H9 (cell line): ENCODE data around the gene ZNF775. TPM values are rescaled to one million over a fixed set of nuclear protein-coding genes. Genes with fewer than 3 reads are reported as not detected.
A peak's percentile ranks its signal among the peaks of the same experiment; 100 is the strongest.

ENCODE experiments used
- DNase-seq: peaks from one replicate; pipeline ENCODE4 v3.0.0-alpha.2; 2017
- H2AFZ ChIP-seq: one replicate; pipeline ENCODE4 v1.6.1; 2013; ENCODE audit warnings: mild to moderate bottlenecking, low read length, control low read depth, moderate library complexity
- H2AK5ac ChIP-seq: 2 replicates; pipeline ENCODE4 v1.6.1; 2013; ENCODE audit warnings: low read length, control low read depth, mixed read lengths; ENCODE audit not compliant: insufficient read length
- H2BK120ac ChIP-seq: one replicate; pipeline ENCODE4 v1.6.1; 2013; ENCODE audit warnings: low read depth, mild to moderate bottlenecking, low read length, control low read depth, inconsistent platforms; ENCODE audit not compliant: poor library complexity, severe bottlenecking
- H2BK12ac ChIP-seq: 2 replicates; pipeline ENCODE4 v1.6.1; 2013; ENCODE audit warnings: low read length, control low read depth, mixed read lengths, low read depth; ENCODE audit not compliant: insufficient read length
- H2BK15ac ChIP-seq: 2 replicates; pipeline ENCODE4 v1.6.1; 2013; ENCODE audit warnings: low read depth, low read length, control low read depth
- H2BK20ac ChIP-seq: one replicate; pipeline ENCODE4 v1.6.1; 2013; ENCODE audit warnings: low read depth, mild to moderate bottlenecking, low read length, control low read depth, inconsistent platforms; ENCODE audit not compliant: poor library complexity, severe bottlenecking
- H2BK5ac ChIP-seq: 2 replicates; pipeline ENCODE4 v1.6.1; 2013; ENCODE audit warnings: low read length, control low read depth, mixed read lengths; ENCODE audit not compliant: insufficient read length
- H3K14ac ChIP-seq: 2 replicates; pipeline ENCODE4 v1.6.1; 2013; ENCODE audit warnings: low read length, control low read depth; ENCODE audit not compliant: insufficient read depth
- H3K18ac ChIP-seq: 2 replicates; pipeline ENCODE4 v1.6.1; 2013; ENCODE audit warnings: low read depth, mild to moderate bottlenecking, mixed read lengths, low read length, control low read depth; ENCODE audit not compliant: insufficient read length
- H3K23ac ChIP-seq: 2 replicates; pipeline ENCODE4 v1.6.1; 2013; ENCODE audit warnings: low read length, control low read depth, mixed read lengths, low read depth; ENCODE audit not compliant: insufficient read length
- H3K23me2 ChIP-seq: 2 replicates; pipeline ENCODE4 v1.6.1; 2013; ENCODE audit warnings: low read depth, mild to moderate bottlenecking, mixed read lengths, low read length, control low read depth; ENCODE audit not compliant: insufficient read length, poor library complexity, severe bottlenecking
- H3K27ac ChIP-seq: 2 replicates; pipeline ENCODE4 v1.5.1; 2013; ENCODE audit warnings: low read length, control low read depth, mixed read lengths, low read depth; ENCODE audit not compliant: insufficient read length
- H3K27me3 ChIP-seq: 2 replicates; pipeline ENCODE4 v1.6.1; 2013; ENCODE audit warnings: low read length, control low read depth, inconsistent platforms; ENCODE audit not compliant: insufficient read depth
- H3K4ac ChIP-seq: 2 replicates; pipeline ENCODE4 v1.6.1; 2013; ENCODE audit warnings: low read depth, mild to moderate bottlenecking, control low read depth, inconsistent platforms, low read length, moderate library complexity
- H3K4me1 ChIP-seq: 2 replicates; pipeline ENCODE4 v1.6.1; 2013; ENCODE audit warnings: low read length, control low read depth, inconsistent platforms; ENCODE audit not compliant: insufficient read depth
- H3K4me2 ChIP-seq: 2 replicates; pipeline ENCODE4 v1.6.1; 2013; ENCODE audit warnings: low read length, control low read depth, mixed read lengths; ENCODE audit not compliant: insufficient read length, insufficient read depth
- H3K56ac ChIP-seq: 2 replicates; pipeline ENCODE4 v1.6.1; 2013; ENCODE audit warnings: low read depth, mild to moderate bottlenecking, mixed read lengths, low read length, control low read depth; ENCODE audit not compliant: insufficient read length
- H3K79me1 ChIP-seq: 2 replicates; pipeline ENCODE4 v1.6.1; 2013; ENCODE audit warnings: low read depth, mild to moderate bottlenecking, moderate library complexity, low read length, control low read depth, inconsistent platforms; ENCODE audit not compliant: insufficient read depth, poor library complexity, severe bottlenecking
- H3K79me2 ChIP-seq: 2 replicates; pipeline ENCODE4 v1.6.1; 2013; ENCODE audit warnings: low read length, control low read depth, inconsistent platforms; ENCODE audit not compliant: insufficient read depth
- H3K9ac ChIP-seq: 2 replicates; pipeline ENCODE4 v1.6.1; 2013; ENCODE audit warnings: low read length, control low read depth, mixed read lengths; ENCODE audit not compliant: insufficient read length; ENCODE audit errors: extremely low read depth
- H3K9me3 ChIP-seq: one replicate; pipeline ENCODE4 v1.6.1; 2013; ENCODE audit warnings: low read depth, low read length, inconsistent platforms; ENCODE audit not compliant: control insufficient read depth
- H3T11ph ChIP-seq: one replicate; pipeline ENCODE4 v1.6.1; 2013; ENCODE audit warnings: mild to moderate bottlenecking, low read length, control low read depth, inconsistent platforms
- H4K20me1 ChIP-seq: one replicate; pipeline ENCODE4 v1.6.1; 2013; ENCODE audit not compliant: control insufficient read depth, insufficient read length, insufficient read depth
- H4K5ac ChIP-seq: 2 replicates; pipeline ENCODE4 v1.6.1; 2013; ENCODE audit warnings: low read depth, mild to moderate bottlenecking, mixed read lengths, low read length, control low read depth; ENCODE audit not compliant: insufficient read length
- H4K8ac ChIP-seq: replicated peaks from 2 replicates; pipeline ENCODE4 v1.6.1; 2013; ENCODE audit warnings: low read length, control low read depth, mixed read lengths, low read depth; ENCODE audit not compliant: insufficient read length
- H4K91ac ChIP-seq: 2 replicates; pipeline ENCODE4 v1.6.1; 2013; ENCODE audit warnings: low read depth, mild to moderate bottlenecking, moderate library complexity, mixed read lengths, low read length, control low read depth; ENCODE audit not compliant: insufficient read length
- H3K27ac Mint-ChIP-seq, 3 experiments: 2 replicates in 2 of 3; 3 replicates in 1 of 3; pipeline ENCODE4 v1.8.0; 2020 to 2021; ENCODE audit warnings: mixed read lengths in 3 of 3, mild to moderate bottlenecking in 1 of 3, moderate library complexity in 1 of 3
- H3K27me3 Mint-ChIP-seq: 2 replicates; pipeline ENCODE4 v1.8.0; 2021; ENCODE audit warnings: low read depth, mild to moderate bottlenecking, moderate library complexity, mixed read lengths
- H3K36me3 Mint-ChIP-seq, 3 experiments: 2 replicates in 2 of 3; 3 replicates in 1 of 3; pipeline ENCODE4 v1.8.0; 2020 to 2021; ENCODE audit warnings: low read depth in 3 of 3, mixed read lengths in 3 of 3; ENCODE audit not compliant: insufficient read depth in 1 of 3
- H3K4me1 Mint-ChIP-seq, 2 experiments: 2 replicates each; pipeline ENCODE4 v1.8.0; 2020; ENCODE audit warnings: mixed read lengths in 2 of 2
- H3K4me3 Mint-ChIP-seq, 2 experiments: 2 replicates in 1 of 2; 3 replicates in 1 of 2; pipeline ENCODE4 v1.8.0; 2020 to 2021; ENCODE audit warnings: mild to moderate bottlenecking in 2 of 2, mixed read lengths in 2 of 2, moderate library complexity in 1 of 2
- H3K9me3 Mint-ChIP-seq, 2 experiments: 2 replicates in 1 of 2; 3 replicates in 1 of 2; pipeline ENCODE4 v1.8.0; 2020; ENCODE audit warnings: mild to moderate bottlenecking in 2 of 2, mixed read lengths in 2 of 2, moderate library complexity in 1 of 2
- CTCF ChIP-seq: fragments of 200-600 bp; sonication (generic); conservative IDR thresholded peaks from 3 replicates; pipeline ENCODE4 v1.8.0; 2021; ENCODE audit warnings: antibody characterized with exemption, mild to moderate bottlenecking
- WGBS: extraction: QIAGEN DNeasy Blood & Tissue Kit; methylation state at CpG from one replicate; pipeline ENCODE4 v1.1.7; 2013; ENCODE audit warnings: missing lambda C conversion rate, low lambda C conversion rate, mixed read lengths; ENCODE audit not compliant: insufficient read length; ENCODE audit errors: extremely low coverage; 5-methylcytosine and 5-hydroxymethylcytosine counted together
- total RNA-seq: library from RNA; stranded (reverse); gene quantifications from 2 replicates; pipeline ENCODE4 v1.2.1, GENCODE V29; 2021

Gene ZNF775
- total RNA-seq, 1 experiment from 2014 or later = 10.5 TPM

DNA sequence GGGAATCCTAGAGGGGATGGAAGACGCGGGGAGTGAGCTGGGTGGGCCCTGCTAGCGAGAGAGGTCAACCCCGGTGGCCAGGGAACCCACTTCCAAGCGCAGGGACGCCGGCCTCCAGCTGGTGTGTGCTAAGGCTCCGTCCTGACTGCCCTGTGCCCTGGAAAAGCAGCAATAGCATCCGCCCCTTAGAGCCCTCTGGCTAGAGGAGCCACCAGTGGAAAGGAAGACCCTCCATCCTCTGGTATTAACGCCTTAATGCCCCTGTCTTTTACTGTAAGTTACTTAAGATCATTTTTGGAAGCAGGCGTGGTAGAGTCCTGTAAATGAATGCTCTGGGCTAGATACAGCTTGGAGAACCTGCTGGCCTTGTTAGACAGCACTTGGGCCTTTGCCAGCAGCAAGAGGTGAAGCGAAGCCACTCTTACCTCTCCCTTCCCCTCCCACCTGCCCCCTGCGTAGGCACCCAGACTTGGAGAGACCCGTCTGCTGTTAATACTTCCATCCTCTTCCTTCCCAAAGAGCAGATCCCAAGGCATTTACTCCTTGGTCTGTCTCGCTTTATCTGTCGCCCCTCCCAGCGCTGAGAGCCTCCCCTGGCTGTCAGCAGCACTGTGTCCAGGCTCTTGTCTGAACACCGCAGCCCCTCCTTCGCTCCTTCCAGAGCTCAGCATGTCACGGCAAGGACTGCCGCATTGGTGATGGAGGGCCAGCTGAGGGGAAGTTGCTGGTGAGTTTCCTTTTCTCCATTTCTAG lies 5.9 kb upstream of the ZNF775 start:
- Mint-ChIP-seq H3K4me1 (peaks cover 56 to 68% of the 10 kb centered on the region in 2 experiments), H3K36me3 (peaks cover 30 to 54% (median 43%) of the 10 kb centered on the region in 3 experiments; a peak in 6 of 7 replicates), H3K27ac (peak overlapping the region; percentile 62 to 94 (median 92); a peak in 5 of 7 replicates), H3K9me3 (no peaks in the 10 kb centered on the region), H3K4me3 (no peak overlapping the region), H3K27me3 (no peaks in the 10 kb centered on the region; the same call in 1 of the 2 replicates)
- no peak overlapping the region for H3K23ac ChIP-seq
- peak; percentile 34 for DNase-seq
- no peaks in the 10 kb centered on the region for H3K9me3 ChIP-seq
- no peak overlapping the region for H2AK5ac ChIP-seq
- no peak overlapping the region for H4K5ac ChIP-seq
- H3K56ac ChIP-seq = no peak overlapping the region
- H3K9ac ChIP-seq = no peak overlapping the region
- H2BK120ac ChIP-seq = no peak overlapping the region
- H3K4me1 ChIP-seq = peaks cover 12% of the 10 kb centered on the region; the same call in 1 of the 2 replicates
- no peak overlapping the region for H2BK5ac ChIP-seq
- no peaks in the 10 kb centered on the region for H3K27me3 ChIP-seq
- no peak overlapping the region for H3K4me2 ChIP-seq
- H3K14ac ChIP-seq = no peak overlapping the region
- no peak overlapping the region for H2BK12ac ChIP-seq
- peaks cover 12% of the 10 kb centered on the region; the same call in 1 of the 2 replicates for H3K79me2 ChIP-seq
- no peak overlapping the region for H2BK15ac ChIP-seq
- H3K79me1 ChIP-seq = peaks cover 7% of the 10 kb centered on the region
- H4K91ac ChIP-seq = no peak overlapping the region
- H4K8ac ChIP-seq = no peak overlapping the region
- H3T11ph ChIP-seq = no peak overlapping the region
- no peak overlapping the region for H2BK20ac ChIP-seq
- TF ChIP-seq CTCF = no peak
- no peak overlapping the region for H3K27ac ChIP-seq
- WGBS = no CpG with 5 or more reads among the region's 21 CpGs
- H4K20me1 ChIP-seq = no peaks in the 10 kb centered on the region
- H2AFZ ChIP-seq = no peak overlapping the region
- no peak overlapping the region for H3K4ac ChIP-seq
- peaks cover 11% of the 10 kb centered on the region for H3K23me2 ChIP-seq
- no peak overlapping the region for H3K18ac ChIP-seq
